Mucosa of rectum (tissue), 2 donors: ENCODE results near the gene ALDH1A2.

ENCODE experiments used
- H3K27ac ChIP-seq, 2 donors: one replicate each; pipeline ENCODE4 v1.7.0; 2013; ENCODE audit warnings: inconsistent platforms in 2 of 2, low read depth in 2 of 2, low read length in 2 of 2
- H3K27me3 ChIP-seq, 2 donors: one replicate each; pipeline ENCODE4 v1.7.0; 2013; ENCODE audit warnings: low read length in 2 of 2; ENCODE audit not compliant: control insufficient read depth in 2 of 2, insufficient read depth in 2 of 2
- H3K36me3 ChIP-seq, 2 donors: one replicate each; pipeline ENCODE4 v1.7.0; 2013; ENCODE audit warnings: low read length in 2 of 2; ENCODE audit not compliant: control insufficient read depth in 2 of 2, insufficient read depth in 2 of 2
- H3K4me1 ChIP-seq, 2 donors: one replicate each; pipeline ENCODE4 v1.7.0; 2013; ENCODE audit warnings: low read length in 2 of 2, mild to moderate bottlenecking in 1 of 2; ENCODE audit not compliant: control insufficient read depth in 2 of 2, insufficient read depth in 2 of 2
- H3K4me3 ChIP-seq, 2 donors: one replicate each; pipeline ENCODE4 v1.7.0; 2013; ENCODE audit warnings: low read length in 2 of 2
- H3K9ac ChIP-seq, 2 donors: one replicate each; pipeline ENCODE4 v1.7.0; 2013; ENCODE audit warnings: low read length in 2 of 2, low read depth in 1 of 2, mild to moderate bottlenecking in 1 of 2
- H3K9me3 ChIP-seq, 2 donors: one replicate each; pipeline ENCODE4 v1.7.0; 2013; ENCODE audit warnings: low read length in 2 of 2; ENCODE audit not compliant: control insufficient read depth in 2 of 2
- donor health status: healthy.
- donor health status: Normal muscosa, but diverticular disease.

Gene ALDH1A2

DNA sequence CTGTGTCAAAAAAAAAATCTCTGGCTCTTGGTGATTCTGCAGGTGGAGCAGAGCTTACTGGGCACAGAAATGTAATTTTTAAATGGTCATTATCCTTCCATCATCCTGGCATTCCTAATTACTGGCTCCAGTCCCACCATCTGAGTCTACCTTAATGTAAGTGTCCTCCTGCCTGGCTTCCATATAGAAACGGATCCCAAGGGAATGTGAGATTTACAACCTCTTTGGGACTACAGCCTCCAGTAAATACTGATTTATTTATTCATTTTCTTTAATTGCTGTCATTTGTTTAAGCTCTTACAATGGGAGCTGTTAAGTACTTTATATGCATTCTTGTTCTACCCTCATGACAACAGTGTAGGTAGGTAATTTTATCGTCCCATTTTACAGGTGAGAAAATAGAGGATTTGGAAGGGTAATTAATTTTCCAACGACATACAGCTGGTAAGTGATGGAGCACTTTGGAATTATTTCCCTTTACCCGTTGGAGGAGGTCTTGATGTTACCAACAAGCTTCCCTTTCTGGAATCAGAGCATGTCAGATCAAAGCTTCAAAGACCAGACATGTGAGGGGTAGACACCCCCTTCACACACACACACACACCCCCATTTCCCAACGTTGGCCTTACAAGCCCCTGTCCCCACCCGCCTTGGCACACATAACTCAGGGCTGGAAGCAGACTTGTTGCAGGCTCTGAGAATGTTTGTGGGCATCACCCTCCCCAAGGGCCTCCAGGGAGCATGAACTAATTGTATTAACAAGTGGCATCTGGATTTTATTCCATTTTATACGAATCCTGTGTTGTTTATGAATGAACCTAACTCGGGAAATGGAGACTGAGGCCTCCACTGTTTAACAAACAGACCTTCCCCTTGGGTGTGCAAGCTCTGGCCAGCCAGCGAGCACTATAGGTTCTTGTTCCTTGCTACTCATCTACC lies 116.9 kb downstream of the ALDH1A2 start:
- Histone ChIP-seq H3K27ac (no peak overlapping the region), H3K4me3 (no peak overlapping the region), H3K27me3 (no peaks in the 10 kb centered on the region), H3K9me3 (no peaks in the 10 kb centered on the region), H3K36me3 (no peaks in the 10 kb centered on the region), H3K4me1 (no peaks in the 10 kb centered on the region), H3K9ac (no peak overlapping the region)

GRCh38 chr15:57947781-57948180 lies 117.7 kb downstream of the ALDH1A2 start:
- no peaks in the 10 kb centered on the region for H3K9me3 ChIP-seq
- H3K4me3 ChIP-seq, result no peak overlapping the region
- H3K9ac ChIP-seq, result no peak overlapping the region
- no peaks in the 10 kb centered on the region for H3K36me3 ChIP-seq
- H3K4me1 ChIP-seq, result no peaks in the 10 kb centered on the region
- no peaks in the 10 kb centered on the region for H3K27me3 ChIP-seq
- no peak overlapping the region for H3K27ac ChIP-seq

GRCh38 chr15:57947282-57947681 lies 118.2 kb downstream of the ALDH1A2 start:
- no peaks in the 10 kb centered on the region for H3K9me3 ChIP-seq
- H3K9ac ChIP-seq, result no peak overlapping the region
- no peaks in the 10 kb centered on the region for H3K27me3 ChIP-seq
- no peak overlapping the region for H3K4me3 ChIP-seq
- H3K4me1 ChIP-seq, result no peaks in the 10 kb centered on the region
- no peak overlapping the region for H3K27ac ChIP-seq
- H3K36me3 ChIP-seq, result no peaks in the 10 kb centered on the region

DNA sequence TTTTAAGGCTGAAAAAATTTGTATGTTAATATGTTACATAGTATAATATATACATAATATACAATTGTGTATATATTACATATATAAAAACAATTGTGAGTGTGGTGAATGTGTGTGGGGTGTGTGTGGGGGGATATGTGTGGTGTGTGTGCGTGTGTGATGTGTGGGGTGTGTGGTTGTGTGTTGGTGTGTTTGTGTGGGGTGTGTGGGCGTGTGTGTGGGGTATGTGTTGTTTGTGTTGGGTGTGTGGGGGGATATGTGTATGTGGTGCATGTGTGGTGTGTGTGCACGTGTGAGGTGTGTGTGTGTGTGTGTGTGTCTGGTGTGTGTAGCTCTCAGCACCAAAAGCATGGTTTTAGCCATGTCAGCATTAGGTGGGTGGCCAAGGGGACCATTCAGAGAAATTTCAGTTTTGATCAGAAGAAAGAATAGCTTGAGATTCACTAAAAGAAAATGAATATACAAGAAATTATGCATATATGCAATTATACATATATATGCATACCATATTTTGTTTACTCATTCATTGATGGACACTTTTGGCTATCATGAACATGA lies 118.9 kb downstream of the ALDH1A2 start:
- Histone ChIP-seq H3K36me3 (no peaks in the 10 kb centered on the region), H3K27me3 (no peaks in the 10 kb centered on the region), H3K9me3 (no peaks in the 10 kb centered on the region), H3K27ac (no peak overlapping the region), H3K4me1 (no peaks in the 10 kb centered on the region), H3K4me3 (no peak overlapping the region), H3K9ac (no peak overlapping the region)

DNA sequence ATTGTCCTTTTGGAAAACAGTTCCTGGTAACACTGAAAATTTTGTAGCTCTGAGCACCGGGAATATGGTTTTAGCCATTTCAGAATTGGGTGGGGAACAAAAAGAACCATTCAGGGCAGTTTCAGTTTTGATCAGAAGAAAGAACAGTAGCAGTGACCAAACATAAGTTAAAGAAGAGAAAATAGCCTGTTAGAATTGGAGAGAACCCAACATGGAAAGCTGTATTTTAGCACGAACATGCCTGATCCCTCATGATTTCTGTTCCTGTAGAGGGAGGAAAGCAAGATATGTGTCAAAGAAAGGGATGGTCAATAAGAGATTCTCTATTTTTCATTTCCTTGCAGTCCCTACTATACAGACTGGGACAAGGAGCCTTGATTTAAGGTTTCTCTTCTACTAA lies 119.9 kb downstream of the ALDH1A2 start:
- no peak overlapping the region for H3K9ac ChIP-seq
- H3K4me3 ChIP-seq, result no peak overlapping the region
- H3K9me3 ChIP-seq, result no peaks in the 10 kb centered on the region
- no peaks in the 10 kb centered on the region for H3K27me3 ChIP-seq
- no peak overlapping the region for H3K27ac ChIP-seq
- no peaks in the 10 kb centered on the region for H3K4me1 ChIP-seq
- H3K36me3 ChIP-seq, result no peaks in the 10 kb centered on the region

DNA sequence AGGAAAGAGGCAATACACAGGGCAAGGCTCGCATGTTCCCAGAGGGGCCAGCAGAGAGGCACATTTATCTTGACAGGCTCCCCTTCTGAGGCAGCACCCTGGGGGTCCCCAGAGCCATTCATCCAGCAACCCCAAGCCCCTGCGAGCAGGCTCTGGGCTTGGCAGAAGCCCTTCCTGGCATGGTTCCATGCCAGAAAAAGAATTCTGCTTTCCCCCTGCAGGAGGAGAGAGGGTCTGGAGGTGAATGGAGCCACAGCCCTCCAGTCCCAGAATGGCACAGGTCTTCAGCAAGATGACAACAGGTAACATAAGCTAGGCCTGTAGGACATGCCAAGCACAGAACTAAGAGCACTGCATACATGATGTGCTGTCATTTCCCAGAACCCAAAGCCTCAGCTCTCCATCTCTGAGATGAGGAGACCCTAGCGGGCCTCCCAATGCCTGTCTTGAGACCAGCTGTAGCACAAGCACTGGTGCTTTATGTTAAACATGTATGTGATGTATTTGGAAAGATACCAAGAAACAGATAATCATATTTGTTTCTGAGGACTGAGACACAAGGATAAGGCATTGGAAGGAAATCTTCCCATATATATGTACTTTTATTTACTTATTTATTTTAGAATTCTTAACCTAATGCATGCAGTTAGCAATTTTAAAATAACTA lies 121.6 kb downstream of the ALDH1A2 start:
- H3K9me3 ChIP-seq, result no peaks in the 10 kb centered on the region
- no peak overlapping the region for H3K4me3 ChIP-seq
- no peak overlapping the region for H3K27ac ChIP-seq
- no peaks in the 10 kb centered on the region for H3K4me1 ChIP-seq
- no peaks in the 10 kb centered on the region for H3K27me3 ChIP-seq
- H3K36me3 ChIP-seq, result no peaks in the 10 kb centered on the region
- H3K9ac ChIP-seq, result no peak overlapping the region

GRCh38 chr15:57943171-57943570 lies 122.3 kb downstream of the ALDH1A2 start:
- H3K4me3 ChIP-seq, result no peak overlapping the region
- H3K9me3 ChIP-seq, result no peaks in the 10 kb centered on the region
- no peaks in the 10 kb centered on the region for H3K27me3 ChIP-seq
- no peak overlapping the region for H3K9ac ChIP-seq
- H3K36me3 ChIP-seq, result no peaks in the 10 kb centered on the region
- no peak overlapping the region for H3K27ac ChIP-seq
- no peaks in the 10 kb centered on the region for H3K4me1 ChIP-seq

DNA sequence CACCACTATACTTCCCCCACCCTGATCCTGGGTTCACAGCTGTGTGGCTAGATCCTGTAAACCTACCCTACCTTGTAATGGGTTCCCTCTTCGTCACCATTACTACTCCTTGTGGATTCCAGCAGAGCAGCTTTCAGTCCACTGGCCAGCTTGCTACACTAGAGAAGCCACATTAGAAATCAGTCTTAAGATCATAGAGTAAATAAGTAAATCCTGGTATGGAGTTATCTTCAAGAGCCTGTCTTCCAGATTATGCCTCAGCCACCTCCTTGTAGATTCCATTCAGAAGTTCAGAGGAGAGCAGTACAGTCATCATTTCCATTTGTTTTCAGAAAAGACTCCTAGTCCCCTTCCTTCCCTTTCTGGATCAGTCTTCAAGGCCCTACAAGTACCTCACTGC lies 123.7 kb downstream of the ALDH1A2 start:
- Histone ChIP-seq H3K4me1 (no peaks in the 10 kb centered on the region), H3K4me3 (no peak overlapping the region), H3K27me3 (no peaks in the 10 kb centered on the region), H3K9ac (no peak overlapping the region), H3K36me3 (no peaks in the 10 kb centered on the region), H3K27ac (no peak overlapping the region), H3K9me3 (no peaks in the 10 kb centered on the region)

GRCh38 chr15:57932348-57932747 lies 133.2 kb downstream of the ALDH1A2 start:
- Histone ChIP-seq H3K36me3 (no peaks in the 10 kb centered on the region), H3K4me1 (no peaks in the 10 kb centered on the region), H3K4me3 (no peak overlapping the region), H3K27me3 (no peaks in the 10 kb centered on the region), H3K9ac (no peak overlapping the region), H3K9me3 (no peaks in the 10 kb centered on the region), H3K27ac (no peak overlapping the region)

DNA sequence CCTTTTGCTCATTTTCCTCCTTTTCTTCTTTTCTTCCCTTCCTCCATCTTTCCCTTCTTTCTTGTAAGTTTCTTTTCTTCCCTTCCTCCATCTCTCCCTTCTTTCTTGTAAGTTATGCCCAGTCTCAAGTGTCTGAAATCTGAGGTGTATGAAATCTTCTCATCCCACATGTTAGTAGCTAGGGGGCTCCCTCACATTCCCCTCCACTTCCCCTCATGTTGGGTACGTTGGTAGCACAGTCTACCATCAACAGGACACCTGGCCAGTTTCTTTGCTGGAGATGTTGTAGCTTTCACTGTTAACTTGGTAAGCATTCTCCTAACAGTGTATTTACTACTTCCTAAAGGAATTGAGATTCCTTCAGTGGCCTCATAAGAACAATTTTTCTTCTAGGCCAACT lies 133.9 kb downstream of the ALDH1A2 start:
- H3K27ac ChIP-seq, result no peak overlapping the region
- no peak overlapping the region for H3K4me3 ChIP-seq
- H3K27me3 ChIP-seq, result no peaks in the 10 kb centered on the region

More for the DNA sequence above, 133.9 kb downstream of the ALDH1A2 start:
- Histone ChIP-seq H3K9me3 (no peaks in the 10 kb centered on the region), H3K36me3 (no peaks in the 10 kb centered on the region), H3K4me1 (no peaks in the 10 kb centered on the region), H3K9ac (no peak overlapping the region)
